Keratinocyte (primary cell): ENCODE results near the gene CNOT8. TPM values are rescaled to one million over a fixed set of nuclear protein-coding genes. Genes with fewer than 3 reads are reported as not detected.

Source experiments
- DNase-seq: peaks from one replicate; pipeline ENCODE4 v3.0.0-alpha.2; 2011; ENCODE audit warnings: low read depth, missing footprints, low spot score
- FAIRE-seq: peaks from 2 replicates; lab custom pipeline; 2011; peaks lifted over from hg19 to GRCh38; lab: Jason Lieb, UNC
- H2AFZ ChIP-seq: 2 replicates; pipeline ENCODE4 v1.6.0; 2012; ENCODE audit warnings: low read length, control low read depth, inconsistent platforms; ENCODE audit not compliant: control insufficient read depth
- H3K27ac ChIP-seq: 2 replicates; pipeline ENCODE4 v1.5.1; 2011; ENCODE audit warnings: low read length; ENCODE audit not compliant: control insufficient read depth, insufficient read depth
- H3K27me3 ChIP-seq: 3 replicates; pipeline ENCODE4 v1.6.0; 2011; ENCODE audit warnings: low read length; ENCODE audit not compliant: control insufficient read depth, insufficient read depth; ENCODE audit errors: extremely low read depth
- H3K36me3 ChIP-seq, 2 experiments: 2 replicates in 1 of 2; 3 replicates in 1 of 2; pipeline ENCODE4 v1.5.1; 2011; ENCODE audit warnings: low read length in 2 of 2, mild to moderate bottlenecking in 1 of 2; ENCODE audit not compliant: control insufficient read depth in 2 of 2, insufficient read depth in 2 of 2; ENCODE audit errors: extremely low read depth in 1 of 2
- H3K4me1 ChIP-seq: 3 replicates; pipeline ENCODE4 v1.5.1; 2011; ENCODE audit warnings: low read length; ENCODE audit not compliant: control insufficient read depth, insufficient read depth; ENCODE audit errors: extremely low read depth
- H3K4me2 ChIP-seq: 3 replicates; pipeline ENCODE4 v1.6.0; 2011; ENCODE audit warnings: low read depth, low read length; ENCODE audit not compliant: control insufficient read depth, insufficient read depth; ENCODE audit errors: extremely low read depth
- H3K4me3 ChIP-seq, 3 experiments: fragments of 200-600 bp in 1 of 3; sonication (generic) in 1 of 3; 2 replicates in 2 of 3; 3 replicates in 1 of 3; pipeline ENCODE4 v1.5.1; 2011 to 2016; ENCODE audit warnings: low read length in 3 of 3, mild to moderate bottlenecking in 3 of 3, control low read depth in 2 of 3, inconsistent platforms in 1 of 3, low read depth in 1 of 3, mixed read lengths in 1 of 3, mixed run types in 1 of 3, moderate library complexity in 1 of 3; ENCODE audit not compliant: control insufficient read depth in 2 of 3, insufficient read depth in 2 of 3; ENCODE audit errors: extremely low read depth in 1 of 3
- H3K79me2 ChIP-seq: 2 replicates; pipeline ENCODE4 v1.6.0; 2012; ENCODE audit warnings: low read length; ENCODE audit not compliant: control insufficient read depth, insufficient read depth
- H3K9ac ChIP-seq: 3 replicates; pipeline ENCODE4 v1.6.0; 2011; ENCODE audit warnings: low read length; ENCODE audit not compliant: control insufficient read depth, insufficient read depth; ENCODE audit errors: extremely low read depth
- H3K9me1 ChIP-seq: 3 replicates; pipeline ENCODE4 v1.6.0; 2011; ENCODE audit warnings: low read length; ENCODE audit not compliant: control insufficient read depth, insufficient read depth; ENCODE audit errors: extremely low read depth
- H3K9me3 ChIP-seq: 2 replicates; pipeline ENCODE4 v1.5.1; 2012; ENCODE audit warnings: low read depth, low read length; ENCODE audit not compliant: control insufficient read depth
- H4K20me1 ChIP-seq: 3 replicates; pipeline ENCODE4 v1.6.0; 2011; ENCODE audit warnings: low read length; ENCODE audit not compliant: control insufficient read depth, insufficient read depth; ENCODE audit errors: extremely low read depth
- EZH2 ChIP-seq: IDR thresholded peaks from one replicate; pipeline ENCODE4 v1.6.1; 2012; ENCODE audit warnings: inconsistent platforms, mild to moderate bottlenecking, low read length, moderate library complexity
- dilution Hi-C: fragments of 300-500 bp; cut with MboI; formaldehyde crosslinking; loops from one replicate; pipeline ENCODE4 v1.7.0; 2020; ENCODE audit warnings: low sequenced_read_pairs; ENCODE audit not compliant: extremely low pct_ligation_motif_present
- polyA plus RNA-seq, 5 experiments: library from polyadenylated mRNA; depleted of rRNA in 3 of 5; stranded (reverse) in 3 of 5; stranded (forward) in 1 of 5; unstranded in 1 of 5; fragments of >200 nt; gene quantifications; 1 replicate in 1 of 5; 2 replicates in 3 of 5; 3 replicates in 1 of 5; pipeline versions ENCODE4 v1.2.1 to v1.2.3, GENCODE V29; 2011 to 2012; ENCODE audit warnings: missing spikeins in 2 of 5, low read depth in 1 of 5, low replicate concordance in 1 of 5
- TF ChIP-seq, protein P1 (sequence below), 3 experiments: IDR thresholded peaks in 1 of 3; conservative IDR thresholded peaks in 1 of 3; optimal IDR thresholded peaks in 1 of 3; 2 replicates in 2 of 3; 3 replicates in 1 of 3; pipeline versions ENCODE3 to v1.5.1; 2011; ENCODE audit warnings: low read length in 3 of 3, mild to moderate bottlenecking in 3 of 3, moderate library complexity in 2 of 3, control low read depth in 1 of 3, inconsistent platforms in 1 of 3; ENCODE audit not compliant: insufficient read depth in 2 of 3; ENCODE audit errors: extremely low read depth in 1 of 3

The CNOT8 gene
- polyA plus RNA-seq, 1 donor (not counting 4 experiments of a cell fraction or from before 2014, with no cell fraction given): 44.5 TPM

DNA sequence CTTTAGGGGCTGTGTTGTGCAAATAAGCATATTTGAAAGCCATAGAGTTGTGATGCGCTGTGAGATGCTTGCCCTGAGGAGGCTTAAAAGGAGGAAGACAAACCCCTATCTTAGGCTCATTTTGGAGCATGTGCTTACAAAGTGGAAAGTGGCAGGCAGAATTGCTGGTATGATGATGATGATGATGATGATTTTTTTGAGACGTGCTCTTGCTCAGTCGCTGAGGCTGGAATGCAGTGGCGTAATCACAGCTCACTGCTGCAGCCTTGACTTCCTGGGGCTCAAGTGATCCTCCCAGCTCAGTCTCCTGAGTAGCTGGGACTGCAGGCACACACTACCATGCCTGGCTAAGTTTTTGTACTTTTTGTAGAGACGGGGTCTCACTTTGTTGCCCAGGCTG, 1.7 kb downstream of the CNOT8 start:
- DNase-seq: no peak
- dilution Hi-C loops: no loop called here
- Histone ChIP-seq H3K9me1 (no peaks in the 10 kb centered on the region), H3K4me1 (peaks cover 19% of the 10 kb centered on the region), H4K20me1 (no peaks in the 10 kb centered on the region), H3K27ac (peak overlapping the region; percentile 88), H3K79me2 (peaks cover 63% of the 10 kb centered on the region), H3K9me3 (no peaks in the 10 kb centered on the region), H3K4me3 (peak overlapping the region; percentile 80 to 90 (median 87)), H3K36me3 (peaks cover 4 to 10% of the 10 kb centered on the region in 2 experiments), H3K27me3 (no peaks in the 10 kb centered on the region), H3K4me2 (peak overlapping the region; percentile 100), H3K9ac (peak overlapping the region; percentile 94), H2AFZ (no peak overlapping the region)
- FAIRE-seq: no peak
- no peak for TF ChIP-seq EZH2
- TF ChIP-seq, protein P1, sequence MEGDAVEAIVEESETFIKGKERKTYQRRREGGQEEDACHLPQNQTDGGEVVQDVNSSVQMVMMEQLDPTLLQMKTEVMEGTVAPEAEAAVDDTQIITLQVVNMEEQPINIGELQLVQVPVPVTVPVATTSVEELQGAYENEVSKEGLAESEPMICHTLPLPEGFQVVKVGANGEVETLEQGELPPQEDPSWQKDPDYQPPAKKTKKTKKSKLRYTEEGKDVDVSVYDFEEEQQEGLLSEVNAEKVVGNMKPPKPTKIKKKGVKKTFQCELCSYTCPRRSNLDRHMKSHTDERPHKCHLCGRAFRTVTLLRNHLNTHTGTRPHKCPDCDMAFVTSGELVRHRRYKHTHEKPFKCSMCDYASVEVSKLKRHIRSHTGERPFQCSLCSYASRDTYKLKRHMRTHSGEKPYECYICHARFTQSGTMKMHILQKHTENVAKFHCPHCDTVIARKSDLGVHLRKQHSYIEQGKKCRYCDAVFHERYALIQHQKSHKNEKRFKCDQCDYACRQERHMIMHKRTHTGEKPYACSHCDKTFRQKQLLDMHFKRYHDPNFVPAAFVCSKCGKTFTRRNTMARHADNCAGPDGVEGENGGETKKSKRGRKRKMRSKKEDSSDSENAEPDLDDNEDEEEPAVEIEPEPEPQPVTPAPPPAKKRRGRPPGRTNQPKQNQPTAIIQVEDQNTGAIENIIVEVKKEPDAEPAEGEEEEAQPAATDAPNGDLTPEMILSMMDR (optimal IDR thresholded peaks at IDR 0.05 in 1 of 3, IDR thresholded peaks at IDR 0.05 in 1 of 3, conservative IDR thresholded peaks at IDR 0.05 in 1 of 3; ENCODE audit: extremely low read depth in 1 of 3, insufficient read depth in 2 of 3, low read length in 3 of 3): no peak

DNA sequence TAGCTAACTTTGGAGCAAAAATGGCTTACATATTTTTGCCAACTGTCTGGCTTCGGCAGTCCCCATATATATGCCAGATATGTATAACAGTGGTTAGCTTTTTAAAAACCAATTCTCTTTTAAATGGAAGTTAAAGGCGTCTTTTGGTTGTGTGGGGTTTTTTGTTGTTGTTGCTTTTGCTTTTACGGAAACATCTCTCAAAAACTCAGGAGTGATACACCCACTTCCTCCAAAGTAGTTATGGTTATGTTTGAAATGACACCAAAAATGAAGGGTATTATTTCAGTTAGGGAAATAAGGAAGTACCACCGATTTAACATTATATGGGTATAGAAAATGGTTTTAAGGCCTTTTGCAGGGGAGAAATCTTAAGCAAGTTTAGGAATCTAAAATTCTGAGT, 2.3 kb downstream of the CNOT8 start:
- FAIRE-seq (no peak), DNase-seq (no peak)
- Histone ChIP-seq H3K4me3 (no peak overlapping the region), H2AFZ (no peak overlapping the region), H3K9me3 (no peaks in the 10 kb centered on the region), H3K79me2 (peaks cover 65% of the 10 kb centered on the region), H4K20me1 (no peaks in the 10 kb centered on the region), H3K4me2 (peak overlapping the region; percentile 100), H3K9ac (no peak overlapping the region), H3K36me3 (peaks cover 4 to 12% of the 10 kb centered on the region in 2 experiments), H3K27ac (no peak overlapping the region), H3K27me3 (no peaks in the 10 kb centered on the region), H3K9me1 (no peaks in the 10 kb centered on the region), H3K4me1 (peaks cover 19% of the 10 kb centered on the region)
- TF ChIP-seq, protein P1 (optimal IDR thresholded peaks at IDR 0.05 in 1 of 3, IDR thresholded peaks at IDR 0.05 in 1 of 3, conservative IDR thresholded peaks at IDR 0.05 in 1 of 3; ENCODE audit: extremely low read depth in 1 of 3, insufficient read depth in 2 of 3, low read length in 3 of 3): no peak
- no peak for TF ChIP-seq EZH2
- dilution Hi-C loops: no loop called here
